Endothelial cell of umbilical vein (primary cell): ENCODE data around the gene RGSL1. TPM values are rescaled to one million over a fixed set of nuclear protein-coding genes. Genes with fewer than 3 reads are reported as not detected.

Experiments
- BruUV-seq: library from RNA; stranded (reverse); fragments of 400-500 nt; replicated peaks from 2 replicates; lab custom pipeline; 2021; lab: Mats Ljungman, UMichigan
- CTCF ChIA-PET: fragments of 300-600, 350-600 bp; sonication (Branson Sonifier 250); formaldehyde crosslinking; loops from one replicate; lab custom pipeline; 2021; ENCODE audit warnings: antibody characterized with exemption, inconsistent platforms; lab: Charles Lee
- POLR2A ChIA-PET: fragments of 300-600, 350-600 bp; sonication (Branson Sonifier 250); formaldehyde crosslinking; loops from one replicate; lab custom pipeline; 2021; ENCODE audit warnings: antibody characterized with exemption, inconsistent platforms; lab: Charles Lee
- DNase-seq: peaks from one replicate; pipeline ENCODE4 v3.0.0-alpha.2; 2011; ENCODE audit warnings: low read depth, low spot score
- FAIRE-seq: peaks from 2 replicates; lab custom pipeline; 2011; peaks lifted over from hg19 to GRCh38; lab: Jason Lieb, UNC
- H2AFZ ChIP-seq: 2 replicates; pipeline ENCODE4 v1.6.0; 2012; ENCODE audit warnings: low read depth, low read length, control low read depth, inconsistent platforms
- H3K27ac ChIP-seq: 2 replicates; pipeline ENCODE4 v1.5.1; 2011; ENCODE audit warnings: low read depth, mild to moderate bottlenecking, control low read depth, low read length, moderate library complexity; ENCODE audit not compliant: insufficient read depth
- H3K27me3 ChIP-seq, 2 experiments: 2 replicates each; pipeline versions ENCODE4 v1.6.0 to v1.6.1; 2011; ENCODE audit warnings: low read length in 2 of 2, mixed read lengths in 1 of 2; ENCODE audit not compliant: control insufficient read depth in 2 of 2, insufficient read depth in 2 of 2
- H3K36me3 ChIP-seq, 2 experiments: 2 replicates in 1 of 2; 3 replicates in 1 of 2; pipeline ENCODE4 v1.5.1; 2011; ENCODE audit warnings: low read length in 2 of 2, mild to moderate bottlenecking in 1 of 2, moderate library complexity in 1 of 2; ENCODE audit not compliant: control insufficient read depth in 2 of 2, insufficient read depth in 2 of 2; ENCODE audit errors: extremely low read depth in 1 of 2
- H3K4me1 ChIP-seq: 3 replicates; pipeline ENCODE4 v1.5.1; 2011; ENCODE audit warnings: mild to moderate bottlenecking, low read length; ENCODE audit not compliant: control insufficient read depth, insufficient read depth; ENCODE audit errors: extremely low read depth
- H3K4me2 ChIP-seq: 2 replicates; pipeline ENCODE4 v1.6.1; 2011; ENCODE audit warnings: low read length, control low read depth, mixed read lengths; ENCODE audit not compliant: insufficient read depth
- H3K4me3 ChIP-seq, 3 experiments: fragments of 200-600 bp in 1 of 3; sonication (generic), shearing (Covaris generic) in 1 of 3; replicated peaks in 1 of 3; 2 replicates each; pipeline ENCODE4 v1.5.1; 2011 to 2016; ENCODE audit warnings: control low read depth in 3 of 3, low read length in 3 of 3, mild to moderate bottlenecking in 2 of 3, inconsistent platforms in 1 of 3, low read depth in 1 of 3, moderate library complexity in 1 of 3; ENCODE audit not compliant: insufficient read depth in 1 of 3
- H3K79me2 ChIP-seq: 2 replicates; pipeline ENCODE4 v1.6.0; 2012; ENCODE audit warnings: low read length, inconsistent platforms; ENCODE audit not compliant: control insufficient read depth, insufficient read depth
- H3K9ac ChIP-seq: replicated peaks from 2 replicates; pipeline ENCODE3; 2011; ENCODE audit warnings: low read length, control low read depth; ENCODE audit not compliant: insufficient read depth; ENCODE audit errors: extremely low read depth
- H3K9me1 ChIP-seq: replicated peaks from 3 replicates; pipeline ENCODE4 v1.6.0; 2011; ENCODE audit warnings: mild to moderate bottlenecking, low read length; ENCODE audit not compliant: control insufficient read depth, insufficient read depth; ENCODE audit errors: extremely low read depth
- H3K9me3 ChIP-seq: replicated peaks from 2 replicates; pipeline ENCODE4 v1.5.1; 2012; ENCODE audit warnings: low read length, inconsistent platforms; ENCODE audit not compliant: control insufficient read depth, insufficient read depth
- H4K20me1 ChIP-seq: replicated peaks from 2 replicates; pipeline ENCODE3; 2011; ENCODE audit warnings: mild to moderate bottlenecking, low read length; ENCODE audit not compliant: control insufficient read depth, insufficient read depth; ENCODE audit errors: extremely low read depth
- FOS ChIP-seq: IDR thresholded peaks from 2 replicates; pipeline ENCODE4 v1.6.1; 2011; ENCODE audit warnings: mild to moderate bottlenecking, low read length, moderate library complexity, borderline replicate concordance; ENCODE audit not compliant: insufficient read depth
- GATA2 ChIP-seq: IDR thresholded peaks from 2 replicates; pipeline ENCODE4 v1.7.0; 2011; ENCODE audit warnings: low read depth, mild to moderate bottlenecking, moderate library complexity, mixed read lengths, low read length; ENCODE audit not compliant: insufficient read length, insufficient read depth
- JUN ChIP-seq: IDR thresholded peaks from 2 replicates; pipeline ENCODE4 v1.6.1; 2011; ENCODE audit warnings: borderline replicate concordance, low read depth; ENCODE audit not compliant: insufficient read length, insufficient read depth
- POLR2A ChIP-seq: IDR thresholded peaks from 2 replicates; pipeline ENCODE4 v1.6.1; 2012; ENCODE audit warnings: low read depth, mild to moderate bottlenecking, control low read depth, low read length
- POLR2AphosphoS5 ChIP-seq: IDR thresholded peaks from 2 replicates; pipeline ENCODE4 v1.6.1; 2012; ENCODE audit warnings: low read depth, mild to moderate bottlenecking, control low read depth, low read length, moderate library complexity; ENCODE audit not compliant: insufficient read depth
- dilution Hi-C: fragments of 300-500 bp; cut with MboI; formaldehyde crosslinking; loops from one replicate; pipeline ENCODE4 v1.15.0; 2019; ENCODE audit warnings: low sequenced_read_pairs; ENCODE audit not compliant: extremely low pct_ligation_motif_present
- intact Hi-C: fragments of 100-400 bp; cut with micrococcal nuclease; formaldehyde crosslinking; loops from one replicate; pipeline ENCODE4 v1.10.0; 2022
- polyA plus RNA-seq, 4 experiments: library from polyadenylated mRNA; depleted of rRNA in 3 of 4; stranded (reverse) in 3 of 4; unstranded in 1 of 4; fragments of >200 nt; gene quantifications; 2 replicates each; pipeline versions ENCODE4 v1.2.1 to v1.2.3, GENCODE V29; 2011 to 2012; ENCODE audit warnings: missing spikeins in 1 of 4
- total RNA-seq: library from RNA; stranded (reverse); gene quantifications from 2 replicates; pipeline ENCODE4 v1.2.3, GENCODE V29; 2021
- TF ChIP-seq, protein P1 (sequence below), 2 donors: IDR thresholded peaks; 1 replicate in 1 of 2; 2 replicates in 1 of 2; pipeline ENCODE4 v1.5.1; 2011; ENCODE audit warnings: low read length in 2 of 2, mild to moderate bottlenecking in 2 of 2, moderate library complexity in 2 of 2, control low read depth in 1 of 2, inconsistent platforms in 1 of 2, low read depth in 1 of 2; ENCODE audit not compliant: insufficient read depth in 1 of 2; ENCODE audit errors: extremely low read depth in 1 of 2
- TF ChIP-seq, protein P2 (sequence below): IDR thresholded peaks from 2 replicates; pipeline ENCODE4 v1.6.1; 2011; ENCODE audit not compliant: insufficient read depth, insufficient read length

Gene RGSL1
- total and polyA plus RNA-seq, 2 donors (not counting 3 experiments of a cell fraction or from before 2014, with no cell fraction given) = not detected

DNA sequence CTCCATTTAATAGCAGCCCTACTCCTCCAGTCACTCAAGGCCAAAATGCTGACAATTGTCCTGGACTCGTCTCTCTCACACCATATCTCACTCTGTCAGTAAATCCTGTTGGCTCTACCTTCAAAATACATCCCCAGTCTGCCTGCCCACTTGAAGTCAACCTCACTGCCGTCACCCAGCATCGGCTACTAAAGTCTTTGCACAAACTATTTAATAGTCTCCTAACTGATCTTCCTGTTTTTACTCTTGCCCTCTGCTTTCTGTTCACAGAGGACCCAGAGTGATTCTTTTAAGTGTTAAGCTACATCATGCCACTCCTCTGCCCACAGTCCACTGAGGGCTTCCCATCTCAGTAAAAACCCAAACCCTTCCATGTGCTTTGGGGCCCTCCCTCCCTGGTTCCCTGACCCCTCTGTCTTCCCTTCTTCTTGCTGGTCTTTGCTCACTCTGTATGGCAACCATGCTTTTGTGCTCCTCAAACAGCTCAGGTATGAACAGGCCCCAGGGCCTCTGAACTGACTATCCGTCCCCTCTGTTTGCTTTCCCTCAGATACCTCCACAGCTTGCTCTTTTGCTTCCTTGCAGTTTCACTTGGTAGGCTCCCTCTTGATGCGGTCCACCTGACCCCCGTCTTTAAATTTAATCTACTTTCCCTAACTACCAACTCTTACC is 120.1 kb downstream of the RGSL1 start:
- dilution Hi-C loops = no loop called here
- Histone ChIP-seq H3K4me1 (no peaks in the 10 kb centered on the region), H2AFZ (no peak overlapping the region), H3K4me3 (no peak overlapping the region), H3K79me2 (no peaks in the 10 kb centered on the region), H3K9ac (no peak overlapping the region), H3K9me1 (no peaks in the 10 kb centered on the region), H3K9me3 (no peaks in the 10 kb centered on the region), H4K20me1 (no peaks in the 10 kb centered on the region), H3K27me3 (no peaks in the 10 kb centered on the region), H3K36me3 (no peaks in the 10 kb centered on the region), H3K27ac (no peak overlapping the region), H3K4me2 (no peak overlapping the region)
- no TSS peak for BruUV-seq
- ChIA-PET POLR2A (no interaction called here), CTCF (no interaction called here)
- intact Hi-C loops = no loop called here
- DNase-seq = no peak
- FAIRE-seq = no peak
- no peak for TF ChIP-seq GATA2

DNA sequence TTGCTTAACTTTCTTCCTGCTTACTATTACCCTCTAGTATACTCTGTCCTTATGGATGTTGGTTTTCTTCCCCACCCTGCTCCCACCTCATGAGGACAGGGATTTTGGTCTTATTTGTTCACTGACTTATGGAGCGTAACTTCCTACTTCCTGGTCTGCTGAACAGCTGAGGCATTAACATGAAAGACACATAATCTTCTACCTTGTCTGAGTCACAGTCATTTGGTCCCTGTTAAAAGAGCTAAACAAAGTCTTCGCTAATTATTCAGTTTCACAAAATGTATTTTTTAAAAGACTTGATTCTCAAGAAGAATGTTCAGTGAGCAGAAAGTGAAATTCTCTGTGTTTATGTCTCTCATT is 120.6 kb downstream of the RGSL1 start:
- intact Hi-C loops (no loop called here), dilution Hi-C loops (no loop called here)
- Histone ChIP-seq H3K4me1 (no peaks in the 10 kb centered on the region), H3K4me3 (no peak overlapping the region), H3K9me1 (no peaks in the 10 kb centered on the region), H3K4me2 (no peak overlapping the region), H3K27ac (no peak overlapping the region), H2AFZ (no peak overlapping the region), H3K9ac (no peak overlapping the region), H4K20me1 (no peaks in the 10 kb centered on the region), H3K27me3 (no peaks in the 10 kb centered on the region), H3K36me3 (no peaks in the 10 kb centered on the region), H3K79me2 (no peaks in the 10 kb centered on the region), H3K9me3 (no peaks in the 10 kb centered on the region)
- no TSS peak for BruUV-seq
- ChIA-PET POLR2A (no interaction called here), CTCF (no interaction called here)
- TF ChIP-seq GATA2 (no peak), JUN (no peak), POLR2A (no peak), POLR2AphosphoS5 (no peak), FOS (no peak)
- TF ChIP-seq, protein P1, sequence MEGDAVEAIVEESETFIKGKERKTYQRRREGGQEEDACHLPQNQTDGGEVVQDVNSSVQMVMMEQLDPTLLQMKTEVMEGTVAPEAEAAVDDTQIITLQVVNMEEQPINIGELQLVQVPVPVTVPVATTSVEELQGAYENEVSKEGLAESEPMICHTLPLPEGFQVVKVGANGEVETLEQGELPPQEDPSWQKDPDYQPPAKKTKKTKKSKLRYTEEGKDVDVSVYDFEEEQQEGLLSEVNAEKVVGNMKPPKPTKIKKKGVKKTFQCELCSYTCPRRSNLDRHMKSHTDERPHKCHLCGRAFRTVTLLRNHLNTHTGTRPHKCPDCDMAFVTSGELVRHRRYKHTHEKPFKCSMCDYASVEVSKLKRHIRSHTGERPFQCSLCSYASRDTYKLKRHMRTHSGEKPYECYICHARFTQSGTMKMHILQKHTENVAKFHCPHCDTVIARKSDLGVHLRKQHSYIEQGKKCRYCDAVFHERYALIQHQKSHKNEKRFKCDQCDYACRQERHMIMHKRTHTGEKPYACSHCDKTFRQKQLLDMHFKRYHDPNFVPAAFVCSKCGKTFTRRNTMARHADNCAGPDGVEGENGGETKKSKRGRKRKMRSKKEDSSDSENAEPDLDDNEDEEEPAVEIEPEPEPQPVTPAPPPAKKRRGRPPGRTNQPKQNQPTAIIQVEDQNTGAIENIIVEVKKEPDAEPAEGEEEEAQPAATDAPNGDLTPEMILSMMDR (IDR thresholded peaks at IDR 0.05; ENCODE audit: extremely low read depth in 1 of 2, insufficient read depth in 1 of 2, low read depth in 1 of 2, low read length in 2 of 2) = no peak
- TF ChIP-seq, protein P2, sequence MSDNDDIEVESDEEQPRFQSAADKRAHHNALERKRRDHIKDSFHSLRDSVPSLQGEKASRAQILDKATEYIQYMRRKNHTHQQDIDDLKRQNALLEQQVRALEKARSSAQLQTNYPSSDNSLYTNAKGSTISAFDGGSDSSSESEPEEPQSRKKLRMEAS = no peak
- DNase-seq (no peak), FAIRE-seq (no peak)
